ENCODE measurements around the gene EGFLAM.

- no peak for TF ChIP-seq EZH2 (IDR thresholded peaks at IDR 0.05; ENCODE audit: borderline replicate concordance, low read length)
- no peak for TF ChIP-seq CTCF (conservative IDR thresholded peaks at IDR 0.05 in 1 of 2, IDR thresholded peaks at IDR 0.05 in 1 of 2; ENCODE audit: extremely low read depth in 1 of 2, insufficient read depth in 1 of 2, low read depth in 1 of 2, low read length in 2 of 2)
Measured at GRCh38 chr5:38376404-38376803, 118.0 kb downstream of the EGFLAM start.

All from mammary epithelial cell (primary cell).